ENCODE measurements around the gene TM4SF18.
A peak's percentile ranks its signal among the peaks of the same experiment; 100 is the strongest.

TM4SF18 gene

DNA sequence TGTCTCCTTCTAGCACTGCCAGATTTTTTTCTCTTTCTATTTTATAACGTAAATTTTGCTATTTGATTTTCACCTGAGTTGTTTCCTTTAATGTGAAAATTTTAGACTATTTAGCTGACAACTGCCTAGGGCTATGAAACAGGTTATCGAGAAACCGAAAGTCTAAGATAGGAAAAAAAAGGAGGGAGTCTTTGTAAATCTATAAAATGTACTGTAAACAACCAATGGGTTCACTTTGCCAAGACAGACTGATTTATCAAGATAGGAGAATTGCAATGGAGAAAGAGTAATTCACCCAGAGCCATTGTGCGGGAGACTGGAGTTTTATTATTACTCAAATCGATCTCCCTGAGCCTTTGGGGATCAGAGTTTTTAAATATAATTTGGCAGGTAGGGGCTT lies 50.0 kb downstream of the TM4SF18 start:
- no peak for DNase-seq (ENCODE audit: low spot score)

DNA sequence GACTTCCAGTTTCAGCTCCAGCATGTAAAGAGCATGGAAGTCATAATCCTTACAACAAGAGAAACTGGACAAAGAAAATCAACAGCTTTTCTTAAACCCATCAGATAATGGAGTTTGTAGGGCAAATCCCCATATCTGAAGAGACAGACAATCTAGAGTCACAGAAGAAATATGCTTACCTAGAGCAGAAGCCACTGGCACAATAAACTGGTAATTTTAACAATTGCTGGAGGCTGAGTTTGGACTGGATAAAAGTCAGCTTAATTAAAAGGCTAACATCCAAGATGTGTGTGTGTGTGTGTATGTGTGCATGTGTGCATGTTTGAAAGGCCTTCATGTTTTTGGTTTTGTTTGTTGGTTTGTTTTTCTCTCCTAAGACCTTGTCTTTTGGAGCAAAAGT lies 50.6 kb downstream of the TM4SF18 start:
- no peak for DNase-seq (ENCODE audit: low spot score)

DNA sequence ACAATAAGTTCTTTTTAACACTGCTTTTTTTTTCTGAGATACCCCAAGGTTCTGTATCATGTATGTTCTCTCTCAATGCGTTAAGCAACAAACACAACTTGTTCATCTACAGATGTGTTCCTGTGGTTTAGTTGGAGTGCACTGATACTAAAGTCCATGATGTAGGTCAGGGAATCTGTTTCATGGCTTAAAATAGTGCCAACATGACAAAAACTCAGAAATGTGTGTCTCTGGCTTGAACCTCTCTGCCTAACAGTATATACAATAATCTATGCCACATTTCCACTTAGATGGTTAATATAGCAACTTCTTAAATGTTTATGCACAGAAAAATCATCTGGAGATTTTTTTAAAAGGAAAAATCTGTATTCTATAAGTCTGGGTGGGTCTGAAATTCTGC lies 51.1 kb downstream of the TM4SF18 start:
- no peak for DNase-seq (ENCODE audit: low spot score)

DNA sequence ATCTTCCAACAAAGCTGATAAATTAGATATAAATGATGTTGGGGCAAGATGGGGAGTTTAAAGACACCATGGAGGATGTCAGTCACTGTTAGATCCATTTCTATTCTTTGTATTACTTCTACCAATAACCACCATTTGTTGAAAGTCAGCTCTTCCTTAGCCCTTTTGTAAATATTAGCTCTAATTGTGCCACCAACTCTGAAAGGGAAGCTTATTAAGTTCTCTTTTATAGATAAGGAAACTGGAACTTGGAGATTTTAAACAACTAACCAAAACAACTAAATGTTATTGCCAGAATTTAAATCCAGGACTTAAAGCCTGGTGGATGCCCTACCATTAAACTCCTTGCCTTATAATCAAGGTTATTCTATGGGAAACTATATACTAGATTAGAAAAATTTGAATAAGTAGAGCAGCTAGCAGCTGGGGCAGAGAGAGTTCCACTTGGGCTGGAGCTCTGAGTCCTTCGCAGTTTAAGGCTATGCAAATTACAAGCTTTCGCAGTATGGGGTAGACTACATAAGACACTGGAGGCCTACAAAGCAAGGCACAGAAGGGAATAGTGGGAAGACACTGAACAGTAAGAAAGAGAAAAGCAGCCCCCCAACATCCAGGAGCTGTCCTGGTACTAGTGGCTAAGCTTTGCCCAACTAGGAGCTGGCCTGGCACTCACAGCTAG lies 52.6 kb downstream of the TM4SF18 start:
- no peak for DNase-seq (ENCODE audit: low spot score)

DNA sequence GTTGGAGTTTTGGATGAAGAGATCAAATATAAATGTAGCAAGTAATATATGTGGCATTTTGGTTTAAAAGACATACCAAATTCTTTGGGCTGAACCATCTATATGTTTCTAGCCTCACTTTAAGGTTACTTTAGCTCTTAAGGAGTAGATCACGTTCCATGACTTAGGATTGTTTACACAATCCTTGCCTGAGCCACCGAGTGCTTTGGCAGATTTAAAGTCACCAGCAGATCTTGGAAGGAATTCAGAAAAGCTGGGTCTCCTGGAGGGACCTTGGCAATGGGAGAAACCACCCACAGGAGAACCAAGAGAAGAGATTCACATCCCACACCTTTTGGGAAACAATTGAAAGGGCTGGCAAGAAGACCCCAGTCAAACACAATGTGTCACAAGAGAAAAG lies 54.5 kb downstream of the TM4SF18 start:
- no peak for DNase-seq (ENCODE audit: low spot score)

DNA sequence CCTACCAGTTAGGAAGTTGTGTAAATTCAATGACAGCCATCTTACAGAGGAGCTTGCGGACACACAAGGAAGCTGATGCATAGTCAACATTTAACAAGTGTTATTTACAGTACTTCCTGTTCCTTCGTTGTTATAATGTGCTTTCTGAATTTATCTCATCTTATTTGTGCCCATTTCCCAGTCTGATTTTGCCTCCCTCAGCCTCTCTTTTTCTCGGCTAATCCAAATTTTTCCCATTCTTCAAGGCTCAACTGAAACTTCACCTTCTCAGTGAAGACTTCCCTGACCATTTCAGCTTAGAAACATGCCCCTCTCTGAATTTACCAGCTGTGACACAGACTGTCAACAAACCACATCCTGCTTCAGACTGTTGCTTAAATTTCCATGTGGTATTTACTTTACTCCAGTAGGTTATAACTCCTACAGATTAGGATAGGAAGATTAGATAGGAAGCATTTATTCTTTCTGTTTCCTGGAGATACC lies 56.1 kb downstream of the TM4SF18 start:
- peak; percentile 51 for DNase-seq (ENCODE audit: low spot score)

DNA sequence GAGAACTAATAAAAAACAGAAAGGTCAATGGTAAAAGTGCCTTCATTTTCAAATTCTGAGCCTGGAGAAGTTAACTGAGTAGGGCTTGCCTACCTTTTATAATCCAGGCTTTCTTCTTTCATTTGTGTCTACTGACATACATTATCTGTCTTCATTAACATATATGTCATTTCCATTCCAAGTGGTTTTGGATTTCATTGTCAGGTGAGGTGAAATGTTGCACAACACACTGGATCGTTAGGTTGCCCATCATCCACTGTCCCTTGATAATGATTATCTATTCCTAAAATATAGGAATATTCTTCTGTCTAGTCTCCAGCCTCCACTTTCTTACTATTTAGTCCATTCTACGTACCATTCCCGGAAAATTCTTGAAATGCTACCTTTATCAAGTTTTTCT lies 56.8 kb downstream of the TM4SF18 start:
- no peak for DNase-seq (ENCODE audit: low spot score)

DNA sequence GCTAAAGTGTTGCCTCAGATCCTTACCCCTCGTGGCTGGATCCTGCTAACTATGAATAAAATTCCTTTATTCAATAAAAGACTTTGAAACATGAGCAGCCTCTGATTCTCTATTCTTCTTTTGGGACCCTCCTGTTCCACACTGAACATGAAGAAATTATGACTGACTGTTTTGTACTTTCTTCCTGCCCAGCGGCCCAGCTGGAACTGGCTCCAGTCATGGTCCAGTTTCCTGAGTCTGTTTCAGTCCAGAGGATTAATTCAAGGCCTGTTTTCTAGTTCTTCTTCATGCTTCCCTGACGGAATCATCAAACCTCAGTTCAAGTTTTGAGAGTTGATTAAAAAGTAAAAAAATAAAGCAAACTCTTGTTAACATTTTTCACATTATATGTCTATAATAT lies 59.2 kb downstream of the TM4SF18 start:
- DNase-seq (ENCODE audit: low spot score) = no peak

DNA sequence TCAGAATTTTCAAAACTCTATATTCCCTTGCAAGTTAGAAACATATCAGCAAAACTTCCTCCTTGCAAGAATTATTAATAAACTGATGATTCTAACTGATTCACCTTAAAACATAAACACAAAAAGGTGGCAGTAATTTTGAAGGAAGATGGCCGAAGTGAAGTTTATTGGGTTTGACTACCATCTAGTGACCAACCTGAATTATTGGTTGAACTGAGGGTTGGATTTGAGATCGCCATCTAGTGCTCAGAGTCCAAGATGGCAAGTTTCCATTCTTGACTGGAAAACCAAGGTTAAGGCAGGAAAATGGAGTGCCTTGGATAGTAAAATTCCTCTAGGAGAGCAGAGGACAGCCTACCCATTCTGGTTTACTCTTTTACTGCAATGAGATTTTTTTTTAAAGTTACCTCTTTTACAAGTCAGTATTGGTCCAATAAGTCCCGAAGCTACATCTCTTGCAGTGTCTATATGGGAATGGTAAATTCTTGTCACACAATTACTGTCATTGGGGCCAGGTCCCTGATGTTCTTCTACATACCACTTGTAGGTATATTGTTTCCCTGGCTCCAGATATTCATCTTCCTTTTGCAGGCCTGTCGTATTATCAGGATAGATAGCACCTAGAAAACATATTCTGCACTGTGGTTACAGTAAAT lies 60.2 kb downstream of the TM4SF18 start:
- DNase-seq (ENCODE audit: low spot score) = peak; percentile 85

DNA sequence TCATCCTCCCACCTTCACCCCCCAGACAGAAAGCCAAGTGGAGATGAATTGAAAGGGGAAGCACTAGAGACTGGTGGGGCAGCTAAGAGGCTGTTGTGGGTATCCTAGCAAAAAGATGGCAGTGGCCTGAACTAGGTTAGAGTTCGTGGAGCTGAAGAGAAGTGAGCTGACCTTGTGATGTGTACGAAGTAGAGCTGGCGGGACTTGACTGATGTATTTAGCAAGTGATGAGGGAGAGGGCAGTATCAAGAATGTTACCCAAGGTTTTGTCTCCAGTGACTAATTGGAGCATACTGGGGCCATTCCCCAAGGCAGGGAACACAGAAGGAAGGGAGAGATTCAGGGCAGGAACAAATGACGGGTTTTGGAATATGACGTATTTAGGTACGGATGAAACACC lies 61.8 kb downstream of the TM4SF18 start:
- no peak for DNase-seq (ENCODE audit: low spot score)

DNA sequence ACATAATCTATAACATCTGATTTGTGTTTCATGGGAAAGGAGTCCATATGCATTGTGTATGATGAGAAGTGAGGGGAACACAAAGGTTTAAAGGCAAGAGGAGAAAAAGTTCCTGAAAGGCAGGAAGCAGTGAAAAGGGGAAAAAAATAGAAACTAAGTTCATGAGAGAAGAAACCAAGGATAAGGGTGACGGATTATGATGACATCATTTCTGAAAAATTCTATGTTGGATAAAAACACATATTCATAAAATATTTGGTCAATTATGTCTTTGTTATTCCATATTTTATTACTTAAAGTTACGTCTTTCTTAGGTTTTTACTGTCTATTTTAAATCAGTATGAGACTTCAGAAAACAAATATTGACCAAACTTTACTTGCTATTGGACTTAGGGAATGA lies 63.3 kb downstream of the TM4SF18 start:
- no peak for DNase-seq (ENCODE audit: low spot score)

DNA sequence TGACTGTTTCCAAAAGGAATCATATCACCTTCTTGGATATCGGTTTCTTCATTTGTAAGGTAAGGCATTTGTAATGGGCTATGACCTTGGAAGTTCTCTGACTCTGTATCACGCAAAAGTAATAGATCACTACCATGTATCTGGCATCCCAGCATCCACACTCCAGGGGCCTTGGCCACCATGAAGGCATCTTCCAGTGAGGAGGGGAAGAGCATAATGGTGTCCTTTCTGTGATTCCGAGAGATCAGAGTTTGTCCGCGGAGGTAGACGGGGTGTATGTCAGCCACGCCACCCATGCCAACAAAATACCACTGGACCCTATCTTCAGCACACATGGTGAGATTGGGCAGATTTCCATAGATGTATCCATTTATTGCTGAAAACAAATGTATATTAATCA lies 63.7 kb downstream of the TM4SF18 start:
- DNase-seq (ENCODE audit: low spot score) = no peak

All from kidney capillary endothelial cell (primary cell).